ENCODE measurements around the gene RFLNA. TPM values are rescaled to one million over a fixed set of nuclear protein-coding genes. Genes with fewer than 3 reads are reported as not detected.

Gene RFLNA
- total RNA-seq, 4 donors from 2014 or later, result 0.15 to 1.1 (median 0.23) TPM

DNA sequence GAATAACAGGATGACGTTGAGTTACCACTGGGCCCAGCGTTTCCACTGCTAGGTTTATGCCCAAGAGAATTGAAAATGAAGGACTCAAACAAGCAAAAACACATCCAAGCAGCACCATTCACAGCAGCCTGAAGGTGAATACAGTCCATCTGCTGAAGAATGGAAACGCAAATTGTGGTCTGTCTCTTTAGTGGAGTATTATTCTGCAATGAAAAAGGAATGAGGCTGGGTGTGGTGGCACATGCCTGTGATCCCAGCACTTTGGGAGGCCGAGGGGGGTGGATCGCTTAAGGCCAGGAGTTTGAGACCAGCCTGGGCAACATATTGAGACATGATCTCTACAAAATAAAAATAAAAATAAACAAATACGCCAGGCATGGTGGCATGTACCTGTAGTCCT is 41.9 kb upstream of the RFLNA start:
- no peak for TF ChIP-seq POLR2A (IDR thresholded peaks at IDR 0.05)
- TF ChIP-seq, protein P1, sequence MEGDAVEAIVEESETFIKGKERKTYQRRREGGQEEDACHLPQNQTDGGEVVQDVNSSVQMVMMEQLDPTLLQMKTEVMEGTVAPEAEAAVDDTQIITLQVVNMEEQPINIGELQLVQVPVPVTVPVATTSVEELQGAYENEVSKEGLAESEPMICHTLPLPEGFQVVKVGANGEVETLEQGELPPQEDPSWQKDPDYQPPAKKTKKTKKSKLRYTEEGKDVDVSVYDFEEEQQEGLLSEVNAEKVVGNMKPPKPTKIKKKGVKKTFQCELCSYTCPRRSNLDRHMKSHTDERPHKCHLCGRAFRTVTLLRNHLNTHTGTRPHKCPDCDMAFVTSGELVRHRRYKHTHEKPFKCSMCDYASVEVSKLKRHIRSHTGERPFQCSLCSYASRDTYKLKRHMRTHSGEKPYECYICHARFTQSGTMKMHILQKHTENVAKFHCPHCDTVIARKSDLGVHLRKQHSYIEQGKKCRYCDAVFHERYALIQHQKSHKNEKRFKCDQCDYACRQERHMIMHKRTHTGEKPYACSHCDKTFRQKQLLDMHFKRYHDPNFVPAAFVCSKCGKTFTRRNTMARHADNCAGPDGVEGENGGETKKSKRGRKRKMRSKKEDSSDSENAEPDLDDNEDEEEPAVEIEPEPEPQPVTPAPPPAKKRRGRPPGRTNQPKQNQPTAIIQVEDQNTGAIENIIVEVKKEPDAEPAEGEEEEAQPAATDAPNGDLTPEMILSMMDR (IDR thresholded peaks at IDR 0.05 in 4 of 5, conservative IDR thresholded peaks at IDR 0.05 in 1 of 5), result no peak
- in situ Hi-C loops (cut with MboI; ENCODE audit: low sequenced_read_pairs in 4 of 4), result no loop called here
- Histone ChIP-seq H3K27ac (no peak overlapping the region), H3K9me3 (no peaks in the 10 kb centered on the region), H3K27me3 (peaks cover 0 to 3% (median 3%) of the 10 kb centered on the region in 3 donors), H3K4me3 (no peak overlapping the region), H3K4me1 (no peaks in the 10 kb centered on the region), H3K36me3 (no peaks in the 10 kb centered on the region)
- DNase-seq (no peak), ATAC-seq (no peak)
- intact Hi-C loops (cut with DNase I; ENCODE audit: low total_unique reads), result no loop called here

- no peak for ATAC-seq
- TF ChIP-seq, protein P1 (IDR thresholded peaks at IDR 0.05 in 4 of 5, conservative IDR thresholded peaks at IDR 0.05 in 1 of 5), result no peak
- TF ChIP-seq POLR2A (IDR thresholded peaks at IDR 0.05), result no peak
These were observed 40.8 kb upstream of the RFLNA start for GRCh38 chr12:124254126-124254525.

DNA sequence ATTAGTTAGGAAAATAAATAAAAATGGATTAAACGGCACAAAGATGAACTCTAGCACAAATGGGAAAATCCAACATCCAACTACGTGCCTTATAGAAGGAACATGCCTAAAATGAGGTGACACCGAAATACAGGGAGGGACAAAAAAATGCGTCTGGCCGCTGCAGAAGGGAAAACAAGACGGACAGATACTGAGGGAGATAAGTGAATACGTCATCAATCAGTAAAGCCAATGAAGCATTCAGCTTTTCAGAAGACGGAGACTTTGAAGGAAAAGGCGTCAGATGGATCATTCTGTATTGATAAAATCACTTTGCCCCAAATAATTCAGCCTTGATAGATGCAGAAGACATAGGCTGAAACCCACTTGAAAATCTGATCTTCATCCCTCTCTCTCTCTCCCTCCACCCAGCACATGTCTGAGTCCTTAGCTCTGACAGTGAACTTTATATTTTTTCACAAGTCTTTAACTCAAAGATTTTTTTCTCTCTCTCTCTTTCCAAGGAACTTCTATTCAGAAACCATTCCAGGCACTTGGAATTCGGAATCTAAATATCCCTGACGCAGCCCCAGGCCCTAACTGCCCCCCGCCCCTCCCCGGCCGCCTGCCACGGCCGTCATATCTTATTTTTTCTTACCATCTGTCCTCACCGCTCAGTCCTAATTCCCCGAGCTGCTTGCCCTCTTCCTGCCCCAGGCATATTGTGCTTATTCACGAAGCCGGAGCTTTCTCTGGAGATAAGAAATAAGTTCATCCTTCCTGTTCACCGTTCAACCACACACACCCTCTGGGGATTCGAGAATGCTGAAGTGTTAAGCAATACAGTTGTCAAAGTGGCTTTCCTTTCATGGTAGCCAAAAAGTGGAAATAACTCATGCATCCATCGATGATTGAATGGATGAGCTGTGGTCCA is 35.5 kb upstream of the RFLNA start:
- intact Hi-C loops (cut with DNase I; ENCODE audit: low total_unique reads), result no loop called here
- Histone ChIP-seq H3K36me3 (no peaks in the 10 kb centered on the region), H3K9me3 (no peaks in the 10 kb centered on the region), H3K27me3 (peaks cover 0 to 11% (median 3%) of the 10 kb centered on the region in 3 donors), H3K4me1 (no peaks in the 10 kb centered on the region), H3K27ac (no peak overlapping the region), H3K4me3 (no peak overlapping the region)
- DNase-seq (no peak), ATAC-seq (no peak)
- TF ChIP-seq, protein P1 (IDR thresholded peaks at IDR 0.05 in 4 of 5, conservative IDR thresholded peaks at IDR 0.05 in 1 of 5), result no peak
- no peak for TF ChIP-seq POLR2A (IDR thresholded peaks at IDR 0.05)
- in situ Hi-C loops (cut with MboI; ENCODE audit: low sequenced_read_pairs in 4 of 4), result no loop called here

More at GRCh38 chr12:124254126-124254525, 40.8 kb upstream of the RFLNA start:
- H3K27ac ChIP-seq, result no peak overlapping the region
- intact Hi-C loops (cut with DNase I; ENCODE audit: low total_unique reads), result no loop called here
- H3K4me3 ChIP-seq, result no peak overlapping the region
- peaks cover 0 to 6% (median 3%) of the 10 kb centered on the region in 3 donors for H3K27me3 ChIP-seq
- DNase-seq, result no peak
- H3K36me3 ChIP-seq, result no peaks in the 10 kb centered on the region
- H3K9me3 ChIP-seq, result no peaks in the 10 kb centered on the region
- no peaks in the 10 kb centered on the region for H3K4me1 ChIP-seq
- in situ Hi-C loops (cut with MboI; ENCODE audit: low sequenced_read_pairs in 4 of 4), result no loop called here

DNA sequence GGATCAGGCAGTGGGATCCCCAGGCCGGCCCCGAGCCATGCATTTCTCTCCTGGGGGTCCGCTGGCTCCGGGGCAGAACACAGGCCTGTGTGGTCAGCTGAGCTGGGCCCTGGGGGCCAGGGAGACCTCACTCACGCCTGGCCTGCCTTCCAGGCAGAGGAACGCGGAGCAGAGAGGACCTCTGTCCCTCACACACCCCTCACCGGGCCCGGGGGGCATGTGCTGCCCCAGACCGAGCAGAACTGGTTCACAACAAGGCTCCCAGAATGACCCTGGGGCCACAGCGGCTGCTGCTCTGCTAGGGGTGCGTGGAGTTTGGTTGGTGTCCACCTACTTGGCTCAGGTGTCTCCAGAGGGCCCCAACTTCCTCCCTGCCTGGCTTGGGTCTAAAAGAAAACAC is 33.0 kb upstream of the RFLNA start:
- DNase-seq (no peak), ATAC-seq (no peak)
- Histone ChIP-seq H3K27ac (no peak overlapping the region), H3K4me3 (no peak overlapping the region), H3K4me1 (no peaks in the 10 kb centered on the region), H3K27me3 (peaks cover 0 to 11% (median 3%) of the 10 kb centered on the region in 3 donors), H3K36me3 (no peaks in the 10 kb centered on the region), H3K9me3 (no peaks in the 10 kb centered on the region)
- TF ChIP-seq, protein P1 (IDR thresholded peaks at IDR 0.05 in 4 of 5, conservative IDR thresholded peaks at IDR 0.05 in 1 of 5), result no peak
- TF ChIP-seq POLR2A (IDR thresholded peaks at IDR 0.05), result no peak
- intact Hi-C loops (cut with DNase I; ENCODE audit: low total_unique reads), result no loop called here
- in situ Hi-C loops (cut with MboI; ENCODE audit: low sequenced_read_pairs in 4 of 4), result no loop called here
